HG03066 (cell line): Measurements from ENCODE around the gene POLRMT.
"Not testable (repeated sequence)": the region's sequence is repeated elsewhere in the genome, so short reads cannot be mapped to it uniquely, and the experiment has no call there.

ENCODE experiments used
- ATAC-seq: cut with Tn5 transposase; IDR thresholded peaks from one replicate; pipeline ENCODE4 v1.9.1; 2021; ENCODE audit warnings: low read depth; ENCODE audit not compliant: unreplicated experiment

POLRMT gene

GRCh38 chr19:597406-598315 is 35.7 kb downstream of the POLRMT start:
- no peak for ATAC-seq

GRCh38 chr19:596263-596655 is 37.1 kb downstream of the POLRMT start:
- ATAC-seq: no peak

- ATAC-seq: no peak
These were observed 37.7 kb downstream of the POLRMT start for GRCh38 chr19:595326-596262.

GRCh38 chr19:594265-594870 is 39.0 kb downstream of the POLRMT start:
- ATAC-seq: no peak

GRCh38 chr19:593505-593904 is 39.8 kb downstream of the POLRMT start:
- ATAC-seq: no peak

- no peak for ATAC-seq
These were observed 40.3 kb downstream of the POLRMT start for GRCh38 chr19:593055-593454.

- no peak for ATAC-seq
These were observed 41.2 kb downstream of the POLRMT start for GRCh38 chr19:592101-592500.

GRCh38 chr19:591099-591958 is 42.0 kb downstream of the POLRMT start:
- no peak for ATAC-seq

GRCh38 chr19:590750-591098 is 42.6 kb downstream of the POLRMT start:
- ATAC-seq: no peak

GRCh38 chr19:590396-590745 is 43.0 kb downstream of the POLRMT start:
- ATAC-seq: no peak

- no peak for ATAC-seq
These were observed 43.5 kb downstream of the POLRMT start, which contains the start of gene HCN2 for GRCh38 chr19:589693-590395. HCN2 (plus strand) TSS chr19:589881; CDS start chr19:589946, 65 bp downstream.

GRCh38 chr19:588741-589692 is 44.3 kb downstream of the POLRMT start:
- ATAC-seq: no peak

- ATAC-seq: no peak
These were observed 45.1 kb downstream of the POLRMT start for GRCh38 chr19:588093-588740.

GRCh38 chr19:585551-586110 is 47.7 kb downstream of the POLRMT start:
- ATAC-seq: no peak

- not testable (repeated sequence) for ATAC-seq
These were observed 48.2 kb downstream of the POLRMT start for GRCh38 chr19:585146-585545.

- ATAC-seq: no peak
These were observed 48.9 kb downstream of the POLRMT start for GRCh38 chr19:584240-585001.

GRCh38 chr19:583968-584239 is 49.4 kb downstream of the POLRMT start:
- no peak for ATAC-seq
